HG03469 (cell line): ENCODE measurements around the gene ZFTA.
"Not testable (repeated sequence)": the region's sequence is repeated elsewhere in the genome, so short reads cannot be mapped to it uniquely, and the experiment has no call there.

Experiments
- ATAC-seq: cut with Tn5 transposase; IDR thresholded peaks from one replicate; pipeline ENCODE4 v1.9.1; 2021; ENCODE audit warnings: mild to moderate bottlenecking, moderate library complexity, moderate number of reproducible peaks; ENCODE audit not compliant: unreplicated experiment

The ZFTA gene

DNA sequence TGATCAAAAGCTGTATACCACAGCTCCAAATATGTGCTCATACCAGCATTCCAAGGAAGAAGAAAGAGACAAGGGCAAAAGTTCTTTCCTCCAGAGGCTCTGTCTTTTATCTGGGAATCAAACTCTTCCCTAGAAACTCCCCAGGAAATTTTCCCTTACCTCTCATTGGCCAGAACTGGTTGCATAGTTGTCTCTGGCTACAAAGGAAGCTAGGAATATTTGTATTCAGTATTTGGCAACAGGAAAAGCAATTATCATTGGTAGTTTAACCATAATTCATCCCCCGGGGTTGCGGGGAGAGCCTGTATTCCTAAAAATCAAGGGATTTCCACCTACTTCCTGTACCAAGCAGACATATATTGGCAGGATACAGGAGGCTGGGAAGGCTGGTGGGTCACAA is 10.5 kb upstream of the ZFTA start:
- ATAC-seq = no peak

DNA sequence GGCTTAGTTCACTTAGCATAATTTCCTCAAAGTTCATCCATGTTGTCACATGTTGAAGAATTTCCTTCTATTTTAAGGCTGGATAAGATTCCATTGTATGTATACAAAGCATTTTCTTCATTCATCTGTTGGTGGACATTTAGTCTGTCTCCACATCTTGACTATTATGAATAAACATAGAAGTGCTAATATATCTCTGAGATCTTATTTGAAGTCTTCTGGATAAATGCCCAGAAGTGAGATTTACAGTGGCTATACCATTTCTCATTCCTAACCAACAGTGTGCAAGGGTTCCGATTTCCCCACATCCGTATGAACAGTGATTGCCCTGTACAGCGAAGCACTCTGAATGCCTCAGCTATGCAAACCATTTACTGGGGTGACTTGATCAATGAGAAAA is 6.6 kb upstream of the ZFTA start:
- no peak for ATAC-seq

DNA sequence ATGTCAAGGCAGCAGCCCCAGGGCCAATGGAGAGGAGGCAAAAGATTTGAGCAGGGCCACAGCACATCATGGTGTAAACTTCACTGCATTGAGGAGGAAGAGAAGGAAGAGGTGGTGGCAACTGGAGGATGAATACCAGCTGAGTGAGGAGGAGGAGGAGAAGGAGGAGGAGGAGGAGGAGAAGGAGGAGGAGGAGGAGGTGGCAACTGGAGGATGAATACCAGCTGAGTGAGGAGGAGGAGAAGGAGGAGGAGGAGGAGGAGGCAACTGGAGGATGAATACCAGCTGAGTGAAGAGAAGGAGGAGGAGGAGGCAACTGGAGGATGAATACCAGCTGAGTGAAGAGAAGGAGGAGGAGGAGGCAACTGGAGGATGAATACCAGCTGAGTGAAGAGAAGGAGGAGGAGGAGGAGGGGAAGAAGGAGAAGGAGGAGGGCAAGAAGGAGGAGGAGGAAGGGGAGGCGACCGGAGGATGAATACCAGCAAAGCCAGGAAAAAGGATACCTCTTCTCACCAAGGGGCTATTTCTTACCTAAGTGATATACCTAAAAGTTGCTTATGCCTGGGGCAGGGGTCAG is 3.3 kb upstream of the ZFTA start:
- not testable (repeated sequence) for ATAC-seq

DNA sequence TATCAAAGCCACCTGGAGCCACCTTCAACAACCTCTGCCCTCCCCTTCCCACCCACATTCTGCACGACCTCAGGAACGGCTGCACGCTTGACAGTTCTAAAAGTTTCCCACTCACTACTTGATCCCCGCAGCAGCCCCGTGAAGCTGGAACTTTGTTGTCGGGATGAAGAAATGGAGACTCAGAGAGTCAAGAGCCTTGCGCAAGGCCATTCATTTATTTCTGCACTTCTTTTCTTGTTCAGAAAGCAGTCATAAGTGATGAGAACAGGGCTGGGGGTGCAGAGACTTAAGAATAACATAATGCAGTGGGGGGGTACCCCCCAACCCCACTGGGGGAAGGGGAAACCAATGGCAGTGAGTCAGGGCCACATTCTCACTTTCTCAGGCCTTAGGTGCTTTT is 2.2 kb upstream of the ZFTA start:
- no peak for ATAC-seq

DNA sequence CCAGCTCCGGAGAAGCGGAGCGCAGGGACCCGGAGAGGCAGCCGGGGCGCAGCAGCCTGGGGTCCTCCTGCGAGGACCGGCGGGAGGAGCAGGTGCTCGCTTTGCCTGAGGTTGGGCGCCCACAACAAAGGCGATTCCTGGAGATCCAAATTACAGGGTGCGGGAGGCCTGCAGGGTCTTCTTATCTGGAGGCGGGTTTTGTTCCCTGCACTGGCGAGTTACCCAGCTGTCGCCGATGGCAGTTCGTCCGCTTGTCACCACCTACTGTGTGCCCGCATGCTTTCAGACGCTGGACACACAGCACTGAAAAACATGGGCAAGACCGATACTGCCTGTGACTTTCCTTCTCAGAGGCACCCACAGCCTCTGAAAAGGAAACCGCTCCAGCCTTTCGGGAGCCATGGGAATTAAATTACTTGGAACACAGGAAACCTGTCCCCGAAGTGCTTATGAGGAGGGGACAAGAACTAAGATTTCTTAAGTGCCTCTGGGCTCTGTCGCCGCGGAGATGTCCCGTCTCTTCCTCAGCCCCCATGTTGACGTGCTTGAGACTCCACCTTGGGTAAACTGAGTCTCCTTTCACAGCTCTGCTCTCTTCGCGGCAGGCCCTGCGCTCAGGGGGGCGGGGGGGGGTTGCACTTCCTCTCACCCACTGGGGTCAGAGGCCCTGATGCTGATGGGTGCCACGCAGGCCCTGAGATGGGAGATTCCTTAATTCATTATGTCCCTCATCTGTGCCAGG is 1.3 kb upstream of the ZFTA start:
- no peak for ATAC-seq

DNA sequence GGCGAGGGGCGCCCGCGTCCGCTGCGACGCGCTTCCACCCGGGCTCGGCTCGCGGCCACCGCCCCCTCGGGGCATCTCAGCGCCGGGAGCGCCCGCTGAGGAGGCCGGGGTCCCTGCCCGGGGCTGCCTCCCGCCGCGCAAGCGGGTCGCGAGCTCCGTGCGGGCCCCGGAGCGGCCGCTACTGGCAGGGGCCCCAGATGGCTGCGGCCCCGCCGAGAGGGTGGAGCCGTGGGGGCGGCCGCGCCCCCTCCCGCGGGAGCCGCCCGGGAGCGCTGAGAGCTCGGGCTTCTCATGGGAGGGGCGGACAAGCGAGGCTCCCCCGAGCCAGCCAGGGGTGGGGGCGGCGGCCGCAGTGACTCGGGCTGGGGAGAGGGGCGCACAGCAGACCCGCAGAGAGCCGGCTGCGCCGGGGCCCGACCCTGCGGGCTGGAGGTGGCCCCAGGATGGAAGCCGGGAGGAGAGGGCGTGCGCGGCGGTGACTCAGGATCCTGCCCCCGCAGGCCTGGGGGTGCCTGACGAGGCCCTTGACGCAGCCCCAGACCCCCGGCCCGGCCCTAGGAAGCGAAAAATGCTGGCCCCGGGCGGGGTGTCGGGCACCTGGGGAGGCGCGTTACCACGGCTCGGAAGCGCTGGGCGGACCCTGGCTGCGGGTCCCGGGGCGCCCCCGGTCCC is 603 bp upstream of the ZFTA start:
- ATAC-seq = no peak

DNA sequence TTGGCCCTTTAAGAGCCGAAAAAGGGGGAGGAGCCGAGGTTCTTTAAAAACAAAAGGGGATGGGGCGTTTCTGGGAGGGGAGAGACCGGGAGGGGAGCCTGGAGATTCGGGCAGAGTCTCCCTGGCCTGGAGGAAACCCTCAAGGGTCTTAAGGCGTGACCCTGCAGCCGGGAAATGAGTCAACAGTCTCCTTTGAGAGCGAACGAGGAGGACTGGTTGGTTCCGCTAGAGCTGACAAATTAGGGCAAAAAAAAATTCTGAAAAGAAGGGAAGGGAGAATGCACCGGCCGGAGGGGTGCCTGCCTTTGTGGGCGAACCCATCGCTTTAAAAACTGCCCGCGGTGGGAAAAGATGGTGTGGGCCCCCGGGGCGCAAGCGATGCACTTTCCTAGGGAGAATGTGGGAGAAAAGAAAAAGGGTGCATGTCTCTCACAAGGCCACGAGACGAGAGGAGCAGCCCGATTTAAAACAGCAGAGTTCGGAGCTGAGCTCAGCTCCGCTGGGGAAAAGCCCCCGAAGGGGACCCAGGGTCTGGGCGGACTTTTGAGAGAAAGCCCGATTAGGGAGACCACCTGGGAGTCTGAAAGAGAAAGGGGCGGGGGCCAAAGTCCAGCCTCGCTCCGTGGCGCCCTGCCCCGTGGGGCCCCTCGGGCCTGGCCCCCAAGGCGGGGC is 874 bp downstream of the ZFTA start:
- no peak for ATAC-seq

DNA sequence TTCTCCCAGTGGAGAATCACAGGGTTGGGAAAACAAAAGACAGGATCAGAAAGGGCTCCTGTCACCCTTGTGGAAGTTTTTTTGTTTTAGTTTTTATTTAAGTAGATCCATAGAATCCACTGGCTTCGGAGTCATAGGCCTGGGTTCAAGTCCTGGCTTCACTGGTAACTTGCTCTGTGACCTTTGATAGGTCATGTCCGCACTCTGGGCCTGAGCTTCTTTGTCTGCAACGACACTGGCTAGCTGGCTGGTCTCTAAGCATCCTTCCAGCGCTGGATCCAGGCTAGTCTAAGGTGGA is 1.4 kb downstream of the ZFTA start:
- ATAC-seq = no peak

DNA sequence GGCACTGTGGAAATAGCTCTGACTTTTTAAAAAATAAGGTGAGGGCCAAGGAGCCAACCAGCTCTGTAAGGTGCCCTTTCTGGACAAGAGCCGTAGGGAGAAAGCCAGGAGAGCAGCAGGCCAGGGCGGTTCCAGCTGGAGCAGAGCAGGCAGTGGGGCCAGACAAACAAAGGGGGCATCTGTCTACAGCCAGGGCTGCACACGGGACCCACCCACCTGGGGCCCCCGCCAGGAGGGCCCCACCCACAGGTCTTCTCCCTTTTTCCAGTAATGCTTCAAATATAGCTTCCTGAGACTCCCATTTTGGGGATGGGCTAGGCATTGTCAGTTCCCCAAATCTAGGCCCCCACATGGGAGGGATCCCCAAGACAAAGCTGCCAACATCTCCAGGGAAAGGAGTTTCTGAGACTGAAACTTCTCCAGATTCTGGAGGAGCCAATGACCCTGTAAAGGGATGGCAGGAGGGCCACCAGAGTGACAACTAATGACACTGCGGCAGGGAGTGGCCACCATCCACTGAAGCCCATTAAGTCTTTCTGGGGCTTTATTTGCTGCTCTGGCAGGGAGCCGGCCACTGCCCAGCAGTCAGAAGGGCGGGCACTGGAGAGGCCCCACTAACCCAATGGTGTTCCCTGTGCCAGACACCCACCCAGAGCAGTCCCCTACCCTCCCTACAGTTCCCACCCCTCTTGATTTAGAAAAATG is 1.9 kb downstream of the ZFTA start:
- ATAC-seq = no peak

DNA sequence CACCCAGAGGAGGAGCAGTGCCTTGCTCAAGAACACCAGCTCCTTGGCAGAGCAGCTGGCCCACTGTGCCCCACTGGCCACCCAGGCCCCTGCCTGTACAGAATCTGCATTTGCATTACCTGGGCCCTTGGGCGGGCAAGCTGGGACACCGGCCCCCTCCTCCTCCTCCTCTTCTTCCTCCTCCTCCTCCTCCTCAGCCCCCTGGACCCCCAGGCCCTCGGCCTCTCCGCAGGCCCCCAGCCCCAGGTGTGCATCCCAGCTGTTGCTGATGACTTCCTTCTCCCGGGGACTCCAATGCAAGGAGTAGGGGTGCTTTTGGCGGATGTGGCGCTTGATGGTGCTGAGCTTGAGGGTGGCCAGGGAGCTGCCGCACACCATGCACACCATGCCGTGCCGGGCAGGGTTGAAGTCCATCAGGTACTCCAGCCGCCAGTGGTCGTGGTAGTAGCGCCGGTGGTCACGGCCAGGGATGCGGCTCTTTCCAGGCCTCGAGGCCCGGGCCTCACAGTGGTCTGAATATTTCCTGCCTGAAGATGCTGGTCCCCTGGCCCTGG is 2.8 kb downstream of the ZFTA start:
- no peak for ATAC-seq

DNA sequence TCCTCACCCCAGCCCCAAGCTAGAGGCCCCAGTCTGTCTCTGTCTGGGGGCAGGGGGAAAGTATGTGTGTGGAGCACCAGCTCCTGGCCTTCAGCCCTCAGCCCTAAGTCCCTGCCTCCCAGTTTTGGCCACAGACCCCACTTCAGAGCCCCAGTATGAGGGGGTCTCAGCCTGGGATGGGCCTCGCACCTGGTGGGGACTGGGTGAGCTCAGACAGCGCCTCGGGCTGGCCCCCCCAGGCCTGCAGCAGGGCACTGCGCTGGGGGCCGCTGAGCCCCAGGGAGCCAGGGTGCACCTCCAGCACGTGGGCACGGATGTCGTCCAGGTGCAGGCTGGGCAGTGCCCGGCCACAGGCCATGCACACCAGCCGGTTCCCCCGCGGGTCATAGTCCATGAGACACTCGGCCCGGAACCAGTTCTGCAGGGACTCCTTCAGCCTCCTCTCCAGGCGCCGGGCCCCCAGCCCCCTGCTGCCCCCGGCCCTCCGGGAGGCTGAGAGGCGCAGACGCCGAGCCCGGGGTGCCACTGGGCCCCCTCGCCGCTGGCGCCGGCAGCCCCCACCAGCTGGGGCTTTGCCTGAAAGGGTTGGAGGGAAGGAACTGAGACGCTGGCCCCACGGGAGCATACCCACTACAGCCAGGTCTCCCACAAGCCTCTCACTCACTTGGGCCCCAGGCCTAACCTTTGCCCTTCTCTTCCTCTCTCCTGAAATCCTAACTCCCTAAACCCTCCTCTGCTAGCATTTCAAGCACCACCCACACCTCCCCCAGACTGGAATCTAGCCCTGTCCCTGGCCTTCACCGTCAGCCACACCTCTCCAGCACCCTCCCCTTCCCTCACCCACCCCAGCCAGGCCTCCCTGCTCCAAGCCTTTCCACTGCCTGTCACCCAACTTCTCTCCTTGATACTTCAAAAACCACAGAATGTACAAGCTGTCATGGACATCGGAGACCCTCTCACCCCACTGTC is 3.6 kb downstream of the ZFTA start:
- no peak for ATAC-seq

DNA sequence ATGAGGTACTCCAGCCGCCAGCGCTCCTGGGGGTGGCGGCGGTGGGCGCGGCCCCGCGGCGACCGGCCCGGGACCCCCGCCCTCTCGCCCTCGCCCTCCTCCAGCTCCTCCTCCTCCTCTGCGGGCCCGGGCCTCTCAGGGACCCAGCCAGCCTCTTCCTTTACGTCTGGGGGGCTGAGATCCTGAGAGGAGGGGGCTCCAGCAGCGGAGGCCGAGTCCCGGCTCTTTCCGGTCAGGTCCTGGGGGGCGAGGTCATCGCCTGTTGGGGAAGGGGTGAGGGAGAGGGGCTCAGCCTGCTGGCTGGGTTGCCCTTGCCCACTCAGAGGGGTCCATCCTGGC is 4.3 kb downstream of the ZFTA start:
- no peak for ATAC-seq

DNA sequence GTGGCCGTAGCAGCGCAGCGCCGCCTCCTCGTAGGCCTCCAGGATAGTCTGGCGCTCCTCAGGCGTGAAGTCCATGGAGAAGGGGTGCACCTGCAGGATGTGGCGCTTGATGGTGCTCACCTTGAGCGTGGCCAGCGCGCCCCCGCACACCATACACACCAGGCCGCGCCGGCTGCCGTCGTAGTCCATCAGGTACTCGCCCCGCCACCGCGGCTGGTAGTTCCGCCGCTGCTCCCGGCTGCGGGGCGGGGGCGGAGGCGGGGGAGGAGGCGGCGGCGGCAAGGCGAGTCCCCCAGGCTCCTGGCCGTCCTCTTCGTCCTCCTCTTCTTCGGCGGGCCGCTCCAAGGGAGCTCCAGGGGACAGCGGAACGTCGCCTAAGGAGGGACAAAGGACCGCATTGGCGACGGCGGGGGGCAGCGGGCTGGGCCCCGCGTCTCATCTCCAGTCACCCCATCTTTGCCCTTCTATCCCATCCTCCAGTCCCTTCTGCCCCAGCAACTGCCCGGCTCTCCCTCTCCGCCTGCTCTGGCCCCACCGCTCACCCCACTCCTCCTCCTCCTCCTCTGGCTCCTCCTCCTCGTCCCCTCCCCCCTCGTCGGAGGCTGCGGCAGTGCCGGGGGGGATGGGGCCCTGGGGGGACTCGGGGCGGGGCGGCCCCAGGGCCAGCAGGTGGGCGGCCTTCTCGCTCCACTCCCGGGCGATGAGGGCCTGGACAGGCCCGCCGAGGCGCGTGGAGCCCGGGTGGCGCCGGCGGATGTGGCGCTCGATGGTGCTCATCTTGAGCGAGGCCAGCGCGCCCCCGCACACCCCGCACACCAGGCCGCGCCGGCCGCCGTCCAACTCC is 4.9 kb downstream of the ZFTA start:
- no peak for ATAC-seq

DNA sequence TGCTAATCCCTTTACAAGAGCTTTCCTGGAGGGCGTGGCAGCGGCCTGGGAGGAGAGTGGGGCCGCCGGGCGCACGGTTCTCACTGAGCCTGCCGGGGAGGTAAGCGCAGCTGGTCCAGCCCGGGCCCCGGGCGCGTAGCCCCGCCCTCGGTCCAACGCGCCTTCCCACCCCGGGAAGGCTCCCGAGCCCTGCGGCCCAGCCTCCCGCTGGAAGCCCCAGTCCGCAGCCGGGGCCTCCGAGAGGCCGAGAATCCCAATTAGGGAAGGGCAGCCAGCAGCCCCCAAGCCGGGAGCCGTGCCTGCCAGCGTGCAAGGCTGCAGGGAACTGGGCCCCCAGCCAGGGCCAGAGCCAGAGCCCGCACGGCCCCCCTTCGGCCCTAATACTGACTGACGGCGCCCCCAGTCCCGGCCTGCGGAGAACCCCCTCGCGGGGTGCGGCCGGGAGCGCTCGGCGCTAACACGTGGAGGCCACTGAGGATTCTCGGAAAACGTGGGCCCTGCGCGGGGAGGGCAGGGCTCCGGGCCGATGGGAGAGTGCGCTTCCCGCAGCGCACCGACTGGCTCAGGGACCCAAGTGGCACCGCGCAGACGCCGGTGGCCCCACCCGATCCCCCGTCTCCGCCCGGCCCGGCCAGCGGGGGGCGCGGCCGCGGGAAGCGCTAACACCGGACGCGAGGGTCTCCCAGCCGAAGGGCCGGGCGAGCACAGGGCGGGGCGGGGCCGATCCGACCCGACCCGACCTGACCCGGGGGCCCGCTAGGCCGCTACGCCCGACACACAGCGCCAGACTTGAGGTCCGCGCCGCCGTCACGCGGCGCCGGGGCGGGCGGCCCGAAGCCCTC is 5.7 kb downstream of the ZFTA start:
- no peak for ATAC-seq

DNA sequence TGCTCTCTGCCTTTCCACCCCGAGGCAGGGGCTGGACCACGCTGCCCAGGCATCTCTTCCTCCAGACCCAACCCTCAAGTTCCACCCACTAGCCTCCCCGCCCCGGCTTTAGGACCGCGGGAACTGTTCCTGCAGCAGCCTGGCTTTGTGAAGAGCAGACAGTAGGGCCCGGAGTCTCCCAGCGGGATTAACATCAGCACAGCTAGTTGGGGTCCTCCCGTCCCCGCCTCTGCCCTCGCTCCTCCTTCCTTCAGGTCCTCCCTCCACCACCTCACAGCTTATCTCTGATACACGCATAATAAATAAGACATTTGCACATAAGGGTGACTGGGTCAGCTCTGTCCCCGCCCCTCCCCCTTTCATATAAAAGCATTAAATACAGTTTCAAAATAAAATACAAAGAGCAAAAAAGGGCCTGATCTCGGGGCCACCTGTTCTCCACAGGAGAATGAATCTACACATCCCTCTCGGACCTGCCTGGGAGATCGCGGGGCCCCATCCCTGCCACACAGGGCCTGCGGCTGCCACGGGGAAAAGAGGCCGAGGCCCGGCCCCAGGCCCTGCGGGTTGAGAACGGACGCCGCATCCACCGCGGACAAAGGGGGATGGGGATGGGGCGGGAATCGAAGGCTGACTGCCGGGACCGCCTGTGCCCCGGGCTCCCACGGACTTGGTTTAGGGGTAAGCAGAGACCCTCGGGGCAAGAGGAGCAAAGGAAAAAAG is 6.5 kb downstream of the ZFTA start:
- ATAC-seq = no peak

DNA sequence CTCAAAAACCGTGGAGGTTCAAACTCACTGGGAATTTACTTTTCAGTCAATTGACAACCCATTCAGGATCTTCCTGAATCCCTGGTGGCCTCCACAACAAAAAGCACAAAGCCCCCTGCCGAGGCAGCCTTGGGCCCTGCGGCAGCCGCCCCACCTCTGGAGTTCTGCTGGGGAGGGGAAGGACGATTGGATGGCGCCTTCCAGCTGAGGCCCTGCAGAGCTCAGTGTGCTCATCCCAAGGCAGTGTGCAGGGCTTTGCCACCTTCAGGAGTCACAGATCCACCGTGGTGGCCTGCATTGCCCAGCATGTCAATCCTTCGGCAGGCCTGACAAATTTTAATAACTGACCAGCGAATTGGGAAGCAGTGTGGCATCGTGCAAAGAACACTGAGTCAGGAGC is 7.4 kb downstream of the ZFTA start:
- no peak for ATAC-seq

DNA sequence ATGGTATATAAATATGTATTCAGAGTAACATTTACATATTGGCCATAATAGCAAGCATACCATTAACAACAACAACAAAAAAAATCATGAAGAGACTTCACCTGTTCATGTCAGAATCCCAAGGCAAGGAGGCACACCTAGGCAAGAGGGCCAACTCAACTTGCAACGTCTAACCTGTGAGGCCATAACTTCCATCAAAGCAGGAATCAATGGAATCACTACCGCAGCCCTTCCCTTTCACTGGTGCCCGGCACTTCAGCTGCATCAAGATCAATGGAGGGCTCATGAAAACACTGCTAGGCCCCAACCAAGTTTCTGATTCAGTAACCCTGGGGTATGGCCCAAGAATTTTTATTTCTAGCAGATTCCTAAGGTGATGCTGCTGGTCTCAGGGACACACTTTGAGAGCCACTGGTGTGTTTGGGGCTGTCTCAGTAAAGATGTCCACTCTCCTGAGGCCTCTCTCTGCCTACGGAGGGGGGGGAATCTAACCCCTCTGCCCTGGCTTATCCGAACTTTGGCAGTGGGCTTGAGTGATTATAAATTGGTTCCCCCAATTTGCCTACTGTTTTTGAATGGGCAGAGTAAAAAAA is 8.0 kb downstream of the ZFTA start:
- no peak for ATAC-seq
